IPS-18a (cell line): Measurements from ENCODE around the gene IP6K1.
"Not testable (repeated sequence)": the region's sequence is repeated elsewhere in the genome, so short reads cannot be mapped to it uniquely, and the experiment has no call there.

Source experiments
- H3K27ac ChIP-seq: one replicate; pipeline ENCODE4 v1.5.1; 2013; ENCODE audit warnings: low read length
- H3K27me3 ChIP-seq: one replicate; pipeline ENCODE4 v1.6.1; 2013; ENCODE audit warnings: mild to moderate bottlenecking, low read length; ENCODE audit not compliant: control insufficient read depth, insufficient read depth
- H3K36me3 ChIP-seq: one replicate; pipeline ENCODE4 v1.6.1; 2013; ENCODE audit warnings: low read depth, low read length; ENCODE audit not compliant: control insufficient read depth
- H3K4me1 ChIP-seq: one replicate; pipeline ENCODE4 v1.6.1; 2013; ENCODE audit warnings: low read depth, low read length; ENCODE audit not compliant: control insufficient read depth
- H3K4me3 ChIP-seq: one replicate; pipeline ENCODE4 v1.5.1; 2013; ENCODE audit warnings: low read length
- H3K9ac ChIP-seq: one replicate; pipeline ENCODE4 v1.6.1; 2013; ENCODE audit warnings: mild to moderate bottlenecking, low read length, moderate library complexity
- H3K9me3 ChIP-seq: one replicate; pipeline ENCODE4 v1.6.1; 2013; ENCODE audit warnings: low read depth, low read length; ENCODE audit not compliant: control insufficient read depth

The IP6K1 gene

GRCh38 chr3:49786357-49787181 lies at the start of gene IP6K1:
IP6K1 (minus strand) TSS chr3:49786542; CDS start chr3:49748040, 38,502 bp downstream.
- peaks cover under 1% of the 10 kb centered on the region for H3K36me3 ChIP-seq
- peak within 1 kb of the TSS; percentile 60 for H3K27ac ChIP-seq
- H3K4me1 ChIP-seq: peaks cover 5% of the 10 kb centered on the region
- H3K9ac ChIP-seq: peak within 1 kb of the TSS; percentile 82
- H3K4me3 ChIP-seq: peak within 1 kb of the TSS; percentile 89
- H3K27me3 ChIP-seq: no peaks in the 10 kb centered on the region
- no peaks in the 10 kb centered on the region for H3K9me3 ChIP-seq

- H3K4me3 ChIP-seq: no peak overlapping the region
- peaks cover 50% of the 10 kb centered on the region for H3K36me3 ChIP-seq
- H3K9me3 ChIP-seq: no peaks in the 10 kb centered on the region
- H3K27me3 ChIP-seq: no peaks in the 10 kb centered on the region
- no peaks in the 10 kb centered on the region for H3K4me1 ChIP-seq
- no peak overlapping the region for H3K9ac ChIP-seq
- no peak overlapping the region for H3K27ac ChIP-seq
Observed at GRCh38 chr3:49831341-49831740, 45.0 kb upstream of the IP6K1 start.

- no peak overlapping the region for H3K4me3 ChIP-seq
- H3K36me3 ChIP-seq: peaks cover 28% of the 10 kb centered on the region
- no peaks in the 10 kb centered on the region for H3K4me1 ChIP-seq
- H3K9me3 ChIP-seq: no peaks in the 10 kb centered on the region
- no peak overlapping the region for H3K9ac ChIP-seq
- H3K27ac ChIP-seq: no peak overlapping the region
- H3K27me3 ChIP-seq: no peaks in the 10 kb centered on the region
Observed at GRCh38 chr3:49826016-49826415, 39.7 kb upstream of the IP6K1 start.

GRCh38 chr3:49823131-49823530 lies 36.8 kb upstream of the IP6K1 start:
- H3K4me3 ChIP-seq, H3K36me3 ChIP-seq, H3K27me3 ChIP-seq, H3K9me3 ChIP-seq, H3K27ac ChIP-seq, H3K4me1 ChIP-seq, H3K9ac ChIP-seq: not testable (repeated sequence)

- Histone ChIP-seq H3K27ac (no peak within 1 kb of the TSS), H3K4me1 (no peaks in the 10 kb centered on the region), H3K4me3 (no peak within 1 kb of the TSS), H3K9me3 (no peaks in the 10 kb centered on the region), H3K27me3 (no peaks in the 10 kb centered on the region), H3K36me3 (no peaks in the 10 kb centered on the region), H3K9ac (no peak within 1 kb of the TSS)
Observed at GRCh38 chr3:49813497-49814174, 27.3 kb upstream of the IP6K1 start, which contains the start of gene UBA7. UBA7 (minus strand) TSS chr3:49813953; CDS start chr3:49813787, 166 bp downstream.

- Histone ChIP-seq H3K27ac (no peak overlapping the region), H3K9ac (no peak overlapping the region)
Observed at GRCh38 chr3:49812916-49813496, 26.7 kb upstream of the IP6K1 start.

GRCh38 chr3:49807431-49808114 lies 21.2 kb upstream of the IP6K1 start:
- Histone ChIP-seq H3K27me3 (peaks cover 19% of the 10 kb centered on the region), H3K4me1 (peaks cover 13% of the 10 kb centered on the region), H3K9ac (no peak overlapping the region), H3K27ac (no peak overlapping the region), H3K9me3 (no peaks in the 10 kb centered on the region), H3K4me3 (no peak overlapping the region), H3K36me3 (no peaks in the 10 kb centered on the region)

More at GRCh38 chr3:49812916-49813496, 26.7 kb upstream of the IP6K1 start:
- Histone ChIP-seq H3K9me3 (no peaks in the 10 kb centered on the region), H3K36me3 (no peaks in the 10 kb centered on the region), H3K4me3 (no peak overlapping the region), H3K27me3 (no peaks in the 10 kb centered on the region), H3K4me1 (no peaks in the 10 kb centered on the region)

GRCh38 chr3:49806850-49807249 lies 20.5 kb upstream of the IP6K1 start:
- Histone ChIP-seq H3K36me3 (no peaks in the 10 kb centered on the region), H3K27ac (no peak overlapping the region), H3K4me3 (no peak overlapping the region), H3K9me3 (no peaks in the 10 kb centered on the region), H3K27me3 (peaks cover 21% of the 10 kb centered on the region), H3K9ac (no peak overlapping the region), H3K4me1 (peaks cover 13% of the 10 kb centered on the region)

GRCh38 chr3:49805897-49806701 lies 19.8 kb upstream of the IP6K1 start:
- Histone ChIP-seq H3K9ac (no peak overlapping the region), H3K27me3 (peaks cover 28% of the 10 kb centered on the region), H3K4me1 (peaks cover 13% of the 10 kb centered on the region), H3K36me3 (no peaks in the 10 kb centered on the region), H3K4me3 (no peak overlapping the region), H3K27ac (no peak overlapping the region), H3K9me3 (no peaks in the 10 kb centered on the region)

- H3K9me3 ChIP-seq: no peaks in the 10 kb centered on the region
- H3K27ac ChIP-seq: no peak overlapping the region
- H3K36me3 ChIP-seq: no peaks in the 10 kb centered on the region
- peaks cover 13% of the 10 kb centered on the region for H3K4me1 ChIP-seq
- H3K4me3 ChIP-seq: no peak overlapping the region
- peaks cover 30% of the 10 kb centered on the region for H3K27me3 ChIP-seq
- H3K9ac ChIP-seq: no peak overlapping the region
Observed at GRCh38 chr3:49805367-49805782, 19.0 kb upstream of the IP6K1 start.
